Stomach (tissue), 4 donors: ENCODE data around the gene TMEM170A.

Experiments
- CTCF ChIP-seq, 7 experiments: fragments of 450-650 bp in 4 of 7; fragments of 200-600 bp in 3 of 7; sonication (generic) in 3 of 7; IDR thresholded peaks; one replicate each; pipeline ENCODE4 v1.5.1; 2016 to 2019; ENCODE audit warnings: antibody characterized with exemption in 7 of 7, control low read depth in 2 of 7, mild to moderate bottlenecking in 1 of 7
- POLR2A ChIP-seq, 4 donors: fragments of 450-650 bp; IDR thresholded peaks; one replicate each; pipeline ENCODE4 v1.6.1; 2016; ENCODE audit warnings: antibody characterized with exemption in 4 of 4, control low read depth in 2 of 4, mild to moderate bottlenecking in 1 of 4, moderate library complexity in 1 of 4

GRCh38 chr16:75413951-75414350 is 50.5 kb downstream of the TMEM170A start:
- TF ChIP-seq POLR2A (IDR thresholded peaks at IDR 0.05) (no peak), CTCF (IDR thresholded peaks at IDR 0.05) (no peak)
